OCI-LY7 (cell line): ENCODE measurements around the gene CA5A. TPM values are rescaled to one million over a fixed set of nuclear protein-coding genes. Genes with fewer than 3 reads are reported as not detected.

Source experiments
- BruUV-seq: library from RNA; stranded (reverse); fragments of 400-500 nt; replicated peaks from 2 replicates; lab custom pipeline; 2021; lab: Mats Ljungman, UMichigan
- CTCF ChIA-PET: fragments of 300-600 bp; sonication (Branson Sonifier 250); formaldehyde crosslinking; loops from one replicate; lab custom pipeline; 2022; ENCODE audit warnings: antibody characterized with exemption; ENCODE audit not compliant: unreplicated experiment; lab: Charles Lee
- POLR2A ChIA-PET: fragments of 300-600 bp; sonication (Branson Sonifier 250); formaldehyde crosslinking; loops from one replicate; lab custom pipeline; 2022; ENCODE audit warnings: antibody characterized with exemption; lab: Charles Lee
- DNase-seq: peaks from one replicate; pipeline ENCODE4 v3.0.0-alpha.2; 2015; ENCODE audit warnings: low spot score
- H2AFZ ChIP-seq: fragments of 200-600 bp; sonication (generic), shearing (Covaris generic); 2 replicates; pipeline ENCODE4 v1.6.1; 2014; ENCODE audit warnings: mild to moderate bottlenecking, antibody characterized with exemption, low read length, moderate library complexity
- H3K27ac ChIP-seq: fragments of 200-600 bp; sonication (generic); 2 replicates; pipeline ENCODE4 v1.5.1; 2014; ENCODE audit warnings: mixed run types, low read depth, mild to moderate bottlenecking, moderate library complexity, low read length, inconsistent platforms; ENCODE audit not compliant: poor library complexity, severe bottlenecking
- H3K36me3 ChIP-seq: fragments of 200-600 bp; sonication (generic); 2 replicates; pipeline ENCODE4 v1.6.1; 2014; ENCODE audit warnings: mild to moderate bottlenecking, antibody characterized with exemption, low read length, moderate library complexity, mixed read lengths; ENCODE audit not compliant: insufficient read depth
- H3K4me1 ChIP-seq: fragments of 200-600 bp; sonication (generic); 2 replicates; pipeline ENCODE4 v1.5.1; 2014; ENCODE audit warnings: mild to moderate bottlenecking, low read length; ENCODE audit not compliant: insufficient read depth, poor library complexity, severe bottlenecking
- H3K4me2 ChIP-seq: fragments of 200-600 bp; sonication (generic); 2 replicates; pipeline ENCODE4 v1.6.1; 2014; ENCODE audit warnings: mild to moderate bottlenecking, low read length
- H3K4me3 ChIP-seq: fragments of 200-600 bp; sonication (generic); 2 replicates; pipeline ENCODE4 v1.5.1; 2014; ENCODE audit warnings: mild to moderate bottlenecking, low read depth, low read length; ENCODE audit not compliant: poor library complexity, severe bottlenecking
- H3K79me2 ChIP-seq: fragments of 200-600 bp; sonication (generic); 2 replicates; pipeline ENCODE4 v1.6.1; 2016; ENCODE audit warnings: low read depth, mild to moderate bottlenecking, low read length, moderate library complexity, mixed read lengths; ENCODE audit not compliant: insufficient read depth
- H3K9me2 ChIP-seq: fragments of 200-600 bp; sonication (generic); 2 replicates; pipeline ENCODE4 v1.6.1; 2016; ENCODE audit warnings: mild to moderate bottlenecking, low read length, mixed read lengths; ENCODE audit not compliant: insufficient read depth
- H3K9me3 ChIP-seq: fragments of 200-600 bp; sonication (generic); 2 replicates; pipeline ENCODE4 v1.6.1; 2014; ENCODE audit warnings: mild to moderate bottlenecking, mixed run types, low read length, mixed read lengths
- H4K20me1 ChIP-seq: fragments of 200-600 bp; sonication (generic); 2 replicates; pipeline ENCODE4 v1.6.1; 2014; ENCODE audit warnings: mild to moderate bottlenecking, antibody characterized with exemption, low read length, moderate library complexity, mixed read lengths; ENCODE audit not compliant: insufficient read depth
- CTCF ChIP-seq: fragments of 200-600 bp; sonication (generic); conservative IDR thresholded peaks from 2 replicates; pipeline ENCODE4 v1.5.1; 2014; ENCODE audit warnings: mild to moderate bottlenecking, antibody characterized with exemption, low read length, moderate library complexity, mixed read lengths
- EZH2phosphoT487 ChIP-seq: fragments of 200-600 bp; sonication (generic); IDR thresholded peaks from 2 replicates; pipeline ENCODE4 v1.6.1; 2018; ENCODE audit warnings: low read depth, borderline replicate concordance, mild to moderate bottlenecking, mixed run types, antibody characterized with exemption, low read length, moderate library complexity, mixed read lengths
- intact Hi-C: fragments of 100-400 bp; cut with micrococcal nuclease; formaldehyde crosslinking; loops from one replicate; pipeline ENCODE4 v1.10.0; 2022; ENCODE audit not compliant: unreplicated experiment
- total RNA-seq, 2 experiments: library from RNA; depleted of rRNA in 1 of 2; stranded (reverse); fragments of >200 nt in 1 of 2; shearing (Covaris generic) in 1 of 2; gene quantifications; 2 replicates each; pipeline ENCODE4 v1.2.3, GENCODE V29; 2014 to 2022

The CA5A gene
- total RNA-seq, 2 experiments from 2014 or later: not detected

GRCh38 chr16:87964049-87964659 lies 27.8 kb upstream of the CA5A start:
- H3K4me1 ChIP-seq: no peaks in the 10 kb centered on the region
- H3K4me2 ChIP-seq: no peak overlapping the region
- H3K9me2 ChIP-seq: no peaks in the 10 kb centered on the region
- no peak overlapping the region for H3K4me3 ChIP-seq
- peaks cover 59% of the 10 kb centered on the region; the same call in 1 of the 2 replicates for H3K79me2 ChIP-seq
- TF ChIP-seq EZH2phosphoT487 (no peak), CTCF (no peak)
- no peak overlapping the region for H2AFZ ChIP-seq
- CTCF ChIA-PET: no interaction called here
- no peaks in the 10 kb centered on the region for H3K9me3 ChIP-seq
- peaks cover 9% of the 10 kb centered on the region; the same call in 1 of the 2 replicates for H3K36me3 ChIP-seq
- no peak for DNase-seq
- no TSS peak for BruUV-seq
- H4K20me1 ChIP-seq: no peaks in the 10 kb centered on the region
- POLR2A ChIA-PET: no interaction called here
- intact Hi-C loops: no loop called here
- H3K27ac ChIP-seq: no peak overlapping the region

DNA sequence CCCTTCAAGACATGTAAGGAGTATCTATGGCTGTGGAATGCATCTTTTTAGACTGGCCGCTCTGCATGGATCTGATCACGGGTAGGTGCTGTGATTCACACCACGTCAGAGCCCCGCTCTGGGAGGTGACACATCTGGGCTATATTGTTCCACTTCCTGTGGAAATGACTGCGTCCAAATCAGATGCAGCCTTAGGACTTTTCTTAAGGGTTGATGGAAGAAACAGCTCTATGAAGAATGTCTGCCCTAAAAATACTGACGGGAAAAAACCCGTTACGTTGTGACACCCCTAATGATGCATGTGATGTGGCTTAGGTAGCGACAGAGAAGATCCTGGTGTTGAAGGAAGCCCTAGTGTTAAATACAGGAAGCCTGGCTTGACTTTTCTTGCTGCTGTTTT lies 27.1 kb upstream of the CA5A start:
- POLR2A ChIA-PET: no interaction called here
- no peak for TF ChIP-seq EZH2phosphoT487
- no peak for TF ChIP-seq CTCF
- no peak for DNase-seq

DNA sequence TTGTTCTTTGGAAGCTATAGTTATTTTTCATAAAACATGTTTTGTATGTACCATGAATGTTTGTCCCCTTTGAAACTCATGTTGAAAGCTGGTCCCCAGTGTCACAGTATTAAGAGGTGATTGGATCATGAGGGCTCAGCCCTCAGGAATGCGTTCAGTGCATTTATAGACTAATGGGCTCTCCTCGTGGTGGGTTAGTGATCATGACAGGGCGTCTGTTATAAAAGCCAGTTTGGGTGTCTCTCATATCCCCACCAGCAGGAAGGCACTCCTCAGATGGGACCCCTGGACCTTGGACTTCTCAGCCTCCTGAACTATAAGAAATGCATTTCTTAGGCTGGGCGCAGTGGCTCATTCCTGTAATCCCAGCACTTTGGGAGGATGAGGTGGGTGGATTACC lies 25.3 kb upstream of the CA5A start:
- ChIA-PET POLR2A (interaction anchor here (1.1 to 1.2 kb wide), 3 partner anchors 9 to 13 kb away, joined by 3 to 6 read pairs (median 4); no protein-coding TSS in a partner anchor), CTCF (no interaction called here)
- no peak for DNase-seq
- no peak for TF ChIP-seq EZH2phosphoT487
- no peak for TF ChIP-seq CTCF
- Histone ChIP-seq H3K4me1 (peaks cover 4% of the 10 kb centered on the region), H3K36me3 (peaks cover 26% of the 10 kb centered on the region; the same call in 1 of the 2 replicates), H3K4me2 (no peak overlapping the region), H3K9me3 (no peaks in the 10 kb centered on the region), H3K79me2 (peaks cover 67% of the 10 kb centered on the region), H3K9me2 (no peaks in the 10 kb centered on the region), H3K27ac (no peak overlapping the region), H2AFZ (no peak overlapping the region), H3K4me3 (no peak overlapping the region), H4K20me1 (no peaks in the 10 kb centered on the region)
- no TSS peak for BruUV-seq
- intact Hi-C loops: no loop called here

More for the DNA sequence above, 27.1 kb upstream of the CA5A start:
- BruUV-seq: no TSS peak
- Histone ChIP-seq H3K79me2 (peaks cover 59% of the 10 kb centered on the region; the same call in 1 of the 2 replicates), H2AFZ (no peak overlapping the region), H3K4me3 (no peak overlapping the region), H3K36me3 (peaks cover 9% of the 10 kb centered on the region; the same call in 1 of the 2 replicates), H3K9me2 (no peaks in the 10 kb centered on the region), H3K4me2 (no peak overlapping the region), H3K9me3 (no peaks in the 10 kb centered on the region), H4K20me1 (no peaks in the 10 kb centered on the region), H3K4me1 (no peaks in the 10 kb centered on the region), H3K27ac (no peak overlapping the region)
- intact Hi-C loops: no loop called here
- CTCF ChIA-PET: no interaction called here
